Uterus (tissue), 2 donors: ENCODE results near the gene SNRK.

Experiments
- CTCF ChIP-seq, 4 experiments: fragments of 200-600 bp in 2 of 4; fragments of 450-650 bp in 2 of 4; sonication (generic) in 2 of 4; IDR thresholded peaks; one replicate each; pipeline ENCODE4 v1.5.1; 2016 to 2019; ENCODE audit warnings: antibody characterized with exemption in 4 of 4, mild to moderate bottlenecking in 2 of 4, moderate library complexity in 1 of 4
- POLR2A ChIP-seq, 2 donors: fragments of 450-650 bp; IDR thresholded peaks; one replicate each; pipeline ENCODE4 v1.6.1; 2016; ENCODE audit warnings: antibody characterized with exemption in 2 of 2, mild to moderate bottlenecking in 1 of 2, moderate library complexity in 1 of 2

- TF ChIP-seq POLR2A (IDR thresholded peaks at IDR 0.05) (no peak), CTCF (IDR thresholded peaks at IDR 0.05) (no peak)
These were observed 6.8 kb upstream of the SNRK start for GRCh38 chr3:43279532-43279931.
